Measurements from ENCODE around the gene GLT6D1.

The GLT6D1 gene

DNA sequence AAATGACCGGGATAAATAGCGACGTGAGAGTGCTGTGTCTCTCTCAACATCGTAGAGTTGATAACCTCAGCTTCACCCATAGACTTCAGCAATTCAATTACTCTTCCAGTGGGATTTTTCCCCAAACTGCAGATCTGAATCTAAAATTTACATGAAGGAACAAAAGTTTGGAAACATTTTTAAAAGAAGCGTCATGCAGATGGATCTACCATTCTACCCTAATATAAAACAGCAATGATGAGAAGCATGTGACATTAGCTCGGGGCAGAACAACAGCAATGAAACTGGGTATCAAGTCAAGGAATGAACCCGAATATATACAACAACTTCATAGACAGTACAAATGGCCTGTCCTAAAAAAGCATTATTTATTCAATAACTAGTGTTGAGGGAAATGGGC, 18.8 kb downstream of the GLT6D1 start:
- DNase-seq = no peak

DNA sequence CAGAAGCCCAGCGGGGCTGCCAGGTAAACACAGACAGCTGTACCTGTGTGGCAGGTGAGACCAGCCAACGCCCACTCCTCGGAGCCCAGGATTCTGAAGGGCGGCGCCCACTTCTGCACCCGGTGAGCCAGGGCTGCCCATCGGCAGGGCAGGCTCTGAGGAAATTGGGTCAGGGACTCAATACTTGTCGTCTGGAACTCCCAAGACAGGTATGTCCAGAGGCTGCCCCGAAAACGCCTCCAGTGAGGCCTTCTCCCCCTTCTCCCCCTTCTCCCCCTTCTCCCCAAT, 19.8 kb downstream of the GLT6D1 start:
- DNase-seq = no peak

DNA sequence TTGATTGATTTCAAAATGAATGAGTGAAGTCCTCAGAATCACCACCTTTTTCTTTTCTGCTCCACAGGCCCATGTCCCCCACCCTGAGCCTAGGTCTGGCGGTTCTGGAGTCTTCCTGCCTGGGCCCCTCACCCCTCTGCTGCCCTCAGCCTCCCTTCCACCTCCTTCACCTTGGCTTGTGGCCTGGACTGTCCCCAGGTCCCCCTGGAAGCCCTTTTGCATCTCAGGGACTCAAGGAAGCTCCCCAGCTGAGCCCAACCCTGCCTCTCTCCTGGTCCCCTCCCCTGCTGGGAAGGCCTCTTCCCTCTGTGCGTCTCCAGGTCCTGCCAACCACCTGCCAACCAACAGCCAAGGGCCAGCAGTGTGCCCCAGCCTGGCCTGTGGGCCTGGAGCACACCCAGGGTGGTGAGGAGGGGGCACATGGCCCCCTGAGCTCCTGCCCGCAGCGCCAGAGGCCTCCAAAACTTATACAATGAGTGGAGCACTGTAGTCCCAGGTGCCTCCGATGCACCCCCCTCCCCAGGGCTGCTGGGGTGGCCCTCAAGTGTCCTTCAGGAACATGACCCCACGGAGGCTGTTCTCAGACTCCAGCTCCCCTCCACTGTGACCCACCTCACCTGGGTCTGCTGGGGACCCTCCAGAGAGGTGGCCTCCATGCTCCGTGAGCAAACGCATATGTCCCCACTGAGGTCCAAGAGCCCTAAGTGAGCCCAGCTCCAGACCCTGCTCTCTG, 20.3 kb downstream of the GLT6D1 start:
- no peak for DNase-seq

DNA sequence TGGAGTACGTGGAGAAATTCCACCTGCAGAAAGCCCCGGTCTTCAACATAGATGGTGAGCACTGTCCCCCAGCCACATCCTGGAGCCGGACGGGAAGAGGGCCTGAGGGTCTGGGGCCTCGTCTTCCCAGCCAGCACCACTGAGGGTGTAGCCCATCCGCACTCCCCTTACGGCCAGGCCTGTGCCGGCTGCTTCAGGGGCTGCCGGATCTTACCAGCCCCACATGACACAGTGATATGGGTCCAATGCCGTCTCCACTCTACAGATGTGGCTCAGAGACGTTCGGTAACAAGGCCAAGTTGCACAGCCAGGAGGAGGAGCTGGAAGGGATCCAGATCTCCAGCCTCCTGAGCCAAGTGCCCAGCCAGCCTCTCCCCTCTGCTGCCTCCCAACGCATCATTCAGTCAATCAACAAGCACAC, 21.3 kb downstream of the GLT6D1 start:
- DNase-seq = no peak

DNA sequence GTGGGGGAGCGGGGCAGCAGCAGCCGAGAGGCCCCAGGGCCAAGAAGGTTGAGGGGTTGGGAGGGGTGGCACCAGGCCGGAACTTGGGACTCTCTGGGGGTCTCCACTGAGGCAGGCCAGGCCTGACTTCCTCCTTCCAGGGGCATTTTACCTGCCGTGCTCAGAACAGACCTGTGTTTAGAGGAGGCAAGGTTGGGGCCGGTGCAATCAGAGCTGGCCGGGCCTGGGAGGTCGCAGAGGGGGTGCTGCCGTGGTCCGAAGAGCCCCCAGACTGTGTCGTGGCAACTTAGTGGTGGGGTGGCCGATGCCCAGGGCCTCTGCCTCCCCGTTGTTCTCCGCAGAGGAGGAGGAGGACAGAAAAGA, 21.8 kb downstream of the GLT6D1 start:
- DNase-seq = no peak

DNA sequence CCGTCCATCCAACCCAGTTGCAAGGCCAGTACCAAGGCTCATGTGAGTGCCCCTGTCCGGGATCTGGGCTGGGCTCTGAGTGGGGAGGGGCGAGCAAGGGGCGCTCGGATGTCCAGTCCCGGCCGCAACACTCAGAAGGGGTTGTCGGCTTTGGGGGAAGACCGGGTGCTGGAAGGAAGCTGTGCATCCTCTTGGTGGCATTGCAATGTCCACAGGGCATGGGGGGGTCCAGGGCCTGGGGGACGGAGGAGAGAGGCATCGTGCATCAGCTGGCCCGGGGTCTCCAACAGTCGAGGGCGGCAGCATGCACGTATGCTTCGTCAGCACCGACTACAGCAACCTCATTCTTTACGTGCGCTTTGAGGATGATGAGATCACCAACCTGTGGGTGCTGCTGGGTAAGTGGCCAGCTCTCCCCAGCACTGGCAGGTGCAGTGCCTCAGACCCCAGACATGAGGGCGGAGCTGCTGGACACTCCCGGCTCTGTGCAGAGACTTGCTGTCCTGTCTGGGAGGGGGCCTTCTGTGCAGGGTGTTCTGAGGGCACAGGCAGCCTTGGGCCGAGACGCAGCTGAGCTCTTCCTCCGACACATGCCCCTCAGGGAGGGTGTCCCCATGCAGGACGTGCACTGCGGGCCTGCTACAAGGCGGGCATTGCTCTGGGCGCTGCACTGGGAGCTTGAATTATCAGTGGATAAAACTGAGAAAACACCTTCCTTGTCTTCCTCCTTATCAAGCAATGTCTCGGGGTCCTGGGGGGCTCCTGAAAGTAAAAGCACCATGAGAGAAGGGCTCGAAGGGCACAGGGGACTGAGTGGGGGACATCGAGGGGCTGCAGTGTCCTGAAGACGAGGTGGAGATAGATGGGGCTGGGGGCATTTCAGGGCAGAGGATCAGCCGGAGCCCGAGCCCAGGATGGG, 22.5 kb downstream of the GLT6D1 start:
- DNase-seq = no peak

DNA sequence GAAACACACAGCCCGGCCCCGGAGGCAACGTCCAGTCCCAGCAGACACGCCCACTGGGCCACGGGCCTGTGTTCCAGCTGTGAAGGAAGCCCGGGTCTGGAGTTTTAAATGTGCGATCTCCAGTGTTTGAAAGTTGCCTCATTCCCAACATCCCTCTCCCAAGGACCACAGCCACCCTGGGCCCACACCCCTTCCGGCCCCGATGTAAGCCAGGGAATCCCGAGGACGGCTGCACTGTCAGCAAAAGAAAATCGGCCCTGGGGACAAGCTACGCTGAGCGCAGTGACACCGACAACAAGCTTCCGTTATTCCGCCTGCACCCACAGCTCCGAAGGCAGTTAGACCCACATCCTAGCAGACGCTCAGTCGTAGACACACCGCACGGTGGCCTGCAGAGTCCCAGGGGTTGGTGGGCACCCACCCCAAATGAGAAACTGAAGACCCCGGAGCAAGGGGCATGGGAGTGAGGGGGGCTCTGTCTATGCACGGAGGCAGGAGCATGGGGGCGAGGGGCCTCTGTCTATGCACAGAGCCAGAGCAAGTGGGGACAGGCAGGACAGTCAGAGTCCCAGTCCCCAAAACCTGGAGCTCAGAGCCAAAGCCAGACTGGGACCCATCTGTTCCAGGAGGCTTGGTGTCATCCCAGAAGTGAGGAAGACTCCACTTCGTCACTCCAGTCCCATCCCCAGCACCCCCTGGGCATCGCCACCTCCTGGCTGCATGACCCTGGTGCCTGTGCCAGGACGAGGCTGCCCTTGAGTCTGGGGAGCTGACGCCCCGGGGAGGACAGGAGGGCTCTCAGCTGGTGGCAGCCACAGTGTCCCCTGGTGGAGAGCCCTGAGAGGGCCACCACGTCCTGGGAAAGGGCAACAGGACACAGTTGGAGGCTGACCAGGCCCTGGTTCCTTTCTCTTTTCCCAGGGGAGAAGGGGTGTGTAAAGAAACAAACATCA, 23.4 kb downstream of the GLT6D1 start:
- DNase-seq = no peak

DNA sequence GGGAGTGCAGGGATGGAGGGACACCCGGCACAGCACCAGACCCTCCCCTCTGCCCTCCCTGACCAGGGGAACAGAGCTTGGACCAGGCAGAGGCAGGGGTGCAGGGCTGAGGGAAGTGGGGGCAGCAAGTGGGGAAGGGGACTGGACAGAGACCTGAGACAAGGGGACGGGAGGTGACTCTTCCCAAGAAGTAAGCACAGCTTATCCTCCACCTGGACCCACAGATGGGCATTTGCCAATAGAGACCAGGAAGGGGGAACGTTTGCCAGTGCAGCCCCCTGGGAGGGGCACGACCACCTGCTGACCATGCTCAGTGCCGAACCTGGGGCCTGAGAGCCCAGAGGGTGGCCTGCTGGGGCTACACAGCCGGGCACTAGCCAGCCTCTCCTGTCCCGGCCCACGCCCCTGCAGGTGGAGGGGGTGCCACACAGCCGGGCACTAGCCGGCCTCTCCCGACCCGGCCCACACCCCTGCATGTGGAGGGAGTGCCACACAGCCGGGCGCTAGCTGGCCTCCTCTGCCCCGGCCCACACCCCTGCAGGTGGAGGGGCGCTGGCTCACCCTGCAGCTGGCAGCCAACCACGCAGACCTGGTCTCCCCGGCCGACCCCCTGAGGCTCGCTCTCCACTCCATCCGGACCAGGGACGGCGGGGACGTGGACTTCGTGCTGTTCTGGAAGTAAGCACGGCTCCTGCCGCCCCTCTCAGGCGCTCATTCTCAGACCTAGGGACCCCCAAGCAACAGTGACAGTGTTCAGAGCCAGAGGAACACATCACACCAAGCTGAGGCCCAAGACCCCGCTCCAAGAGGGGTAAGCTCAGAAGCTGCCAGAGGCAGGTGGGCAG, 24.3 kb downstream of the GLT6D1 start:
- no peak for DNase-seq

DNA sequence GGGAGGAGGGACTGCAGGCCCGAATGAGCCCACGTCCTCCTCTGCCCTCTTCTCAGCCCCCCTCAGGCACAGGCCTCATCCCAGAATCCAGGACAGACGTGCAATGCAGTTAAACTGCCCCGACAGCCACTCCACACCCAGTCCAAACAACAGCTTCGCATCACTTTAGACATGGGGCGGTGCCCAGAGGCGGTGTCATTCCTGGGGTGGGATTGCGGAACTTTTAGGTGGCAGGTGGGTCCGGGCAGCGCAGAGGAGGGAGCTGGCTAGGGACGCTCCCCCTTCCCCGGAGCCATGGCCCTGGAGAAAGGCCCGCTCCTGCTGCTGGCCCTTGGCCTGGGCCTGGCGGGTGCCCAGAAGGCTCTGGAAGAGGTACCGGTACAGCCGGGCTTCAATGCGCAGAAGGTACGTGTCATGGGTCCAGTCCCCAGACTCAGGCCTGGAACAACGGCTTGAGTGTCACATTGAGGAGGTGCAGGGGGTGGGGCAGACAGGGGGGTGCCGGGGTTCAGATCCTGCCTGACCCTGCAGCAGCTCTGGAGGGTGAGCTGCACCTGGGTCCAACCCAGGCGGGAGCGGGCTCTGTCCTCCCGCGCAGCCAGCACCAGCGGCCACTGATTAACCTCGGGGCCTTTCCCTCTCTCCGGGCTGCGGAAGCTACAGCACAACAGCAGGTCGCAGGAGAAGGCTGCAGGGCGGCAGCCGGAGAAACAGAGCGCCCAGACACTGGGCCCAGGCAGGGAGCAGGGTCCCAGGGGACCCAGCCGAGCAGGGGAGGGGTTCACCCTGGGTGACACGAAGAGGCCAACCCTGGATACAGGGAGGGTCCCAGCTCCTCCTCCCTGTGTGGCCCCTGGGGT, 25.2 kb downstream of the GLT6D1 start:
- no peak for DNase-seq

DNA sequence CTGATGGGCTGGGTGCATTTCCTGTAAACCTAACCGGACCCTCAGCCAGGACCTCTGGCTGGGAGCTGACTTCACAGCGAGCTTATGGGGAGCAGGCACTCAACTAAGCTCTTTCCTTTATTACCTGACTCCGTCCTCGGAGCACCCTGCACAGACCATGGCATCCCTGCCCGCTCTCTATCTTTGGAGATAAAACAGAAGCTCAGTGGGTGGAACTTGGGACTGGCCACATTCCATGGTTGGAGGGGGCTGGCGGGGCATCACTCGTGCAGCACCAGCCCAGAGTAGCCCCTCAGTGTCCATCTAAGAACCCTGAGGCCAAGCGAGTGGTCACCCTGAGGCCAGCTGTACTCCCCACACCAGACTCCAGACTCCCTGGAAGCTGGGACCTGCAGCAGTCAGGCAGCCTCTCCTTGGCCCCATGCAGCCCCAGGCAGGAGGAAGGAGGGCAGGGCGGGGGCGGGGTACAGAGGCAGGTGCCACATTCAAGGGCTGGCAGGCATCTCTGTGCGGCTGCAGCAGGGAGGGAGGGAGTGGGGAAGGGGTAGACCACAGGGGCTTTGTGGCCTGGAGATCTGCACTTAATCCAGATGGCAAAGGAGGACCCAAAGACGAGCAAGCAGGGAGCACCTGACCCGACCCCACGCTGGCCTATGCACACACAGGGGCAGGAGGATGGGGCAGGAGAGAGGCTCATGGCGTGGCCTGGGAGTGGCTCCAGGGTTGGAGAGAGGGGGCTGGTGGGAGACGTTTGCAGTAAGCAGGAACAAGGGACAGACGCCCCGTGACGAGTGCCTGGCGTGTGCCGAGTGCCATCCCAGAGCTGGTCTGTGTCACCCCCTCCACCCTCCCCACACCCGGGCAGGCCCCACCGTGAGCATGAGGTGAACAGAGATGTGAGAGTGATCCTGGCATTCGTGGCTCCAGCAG, 26.1 kb downstream of the GLT6D1 start:
- DNase-seq = no peak

DNA sequence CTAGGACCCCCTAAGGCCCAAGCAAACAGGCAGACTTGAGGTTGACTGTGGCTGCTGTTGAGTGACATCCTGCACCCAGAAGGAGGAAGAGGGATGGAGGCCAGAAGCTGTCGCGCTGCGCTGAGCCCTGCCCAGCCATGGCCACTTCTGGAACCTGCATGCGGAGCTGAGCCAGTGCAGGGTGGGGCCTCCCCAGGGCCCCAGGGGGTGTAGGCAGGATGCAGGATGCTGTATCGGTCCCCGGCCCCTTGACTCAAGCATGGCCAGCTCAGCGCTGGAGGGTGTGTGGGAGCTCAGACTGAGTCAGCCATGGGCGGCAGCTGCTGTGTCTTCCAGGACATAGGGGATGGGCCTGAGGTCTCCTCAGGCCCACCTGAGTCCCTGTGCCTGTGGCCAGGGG, 26.9 kb downstream of the GLT6D1 start:
- no peak for DNase-seq

DNA sequence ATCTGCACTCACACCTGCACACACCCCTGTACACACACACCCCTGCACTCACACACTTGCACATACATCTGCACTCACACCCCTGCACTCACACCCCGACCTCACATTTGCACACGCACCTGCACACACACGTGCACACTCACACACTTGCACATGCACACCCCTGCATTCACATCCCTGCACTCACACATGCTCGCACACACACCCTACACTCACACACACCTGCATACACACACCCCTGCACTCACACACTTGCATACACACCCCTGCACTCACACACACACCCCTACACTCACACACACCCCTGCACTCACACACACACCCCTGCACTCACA, 27.5 kb downstream of the GLT6D1 start:
- DNase-seq = no peak

DNA sequence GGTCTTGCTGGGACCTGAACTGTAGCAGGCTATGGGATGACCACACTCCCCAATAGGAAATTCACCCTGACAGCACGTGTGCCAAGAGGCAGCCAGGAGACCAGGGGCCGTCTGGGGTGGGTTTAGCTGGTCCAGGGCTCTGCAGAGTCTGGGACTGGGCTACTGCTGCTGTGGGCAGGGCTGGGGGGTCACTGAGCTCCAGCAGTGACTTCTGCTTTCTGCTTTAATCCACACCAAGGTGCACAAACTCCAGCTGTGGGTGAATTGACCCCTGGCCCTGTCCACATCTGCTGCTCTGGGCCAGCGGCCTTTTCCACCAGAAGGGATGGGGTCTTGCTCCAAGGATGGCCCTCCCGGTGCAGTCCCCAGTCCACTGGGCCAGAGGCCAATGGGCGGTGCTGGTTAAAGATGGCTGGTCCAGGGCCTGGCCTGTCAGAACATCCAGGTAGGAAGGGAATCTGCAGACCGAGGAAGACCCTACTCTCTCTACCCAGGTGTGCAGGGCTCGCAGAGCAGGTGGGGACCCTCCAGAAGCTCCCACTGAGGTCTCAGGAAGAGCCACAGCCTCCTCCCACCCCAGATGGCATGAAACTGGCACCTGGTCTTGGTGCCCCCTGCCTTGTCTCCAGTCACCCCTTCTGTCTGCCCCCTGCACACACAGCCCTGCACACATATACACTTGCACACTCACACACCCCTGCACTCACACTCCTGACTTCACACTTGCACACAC, 28.0 kb downstream of the GLT6D1 start:
- DNase-seq = no peak

DNA sequence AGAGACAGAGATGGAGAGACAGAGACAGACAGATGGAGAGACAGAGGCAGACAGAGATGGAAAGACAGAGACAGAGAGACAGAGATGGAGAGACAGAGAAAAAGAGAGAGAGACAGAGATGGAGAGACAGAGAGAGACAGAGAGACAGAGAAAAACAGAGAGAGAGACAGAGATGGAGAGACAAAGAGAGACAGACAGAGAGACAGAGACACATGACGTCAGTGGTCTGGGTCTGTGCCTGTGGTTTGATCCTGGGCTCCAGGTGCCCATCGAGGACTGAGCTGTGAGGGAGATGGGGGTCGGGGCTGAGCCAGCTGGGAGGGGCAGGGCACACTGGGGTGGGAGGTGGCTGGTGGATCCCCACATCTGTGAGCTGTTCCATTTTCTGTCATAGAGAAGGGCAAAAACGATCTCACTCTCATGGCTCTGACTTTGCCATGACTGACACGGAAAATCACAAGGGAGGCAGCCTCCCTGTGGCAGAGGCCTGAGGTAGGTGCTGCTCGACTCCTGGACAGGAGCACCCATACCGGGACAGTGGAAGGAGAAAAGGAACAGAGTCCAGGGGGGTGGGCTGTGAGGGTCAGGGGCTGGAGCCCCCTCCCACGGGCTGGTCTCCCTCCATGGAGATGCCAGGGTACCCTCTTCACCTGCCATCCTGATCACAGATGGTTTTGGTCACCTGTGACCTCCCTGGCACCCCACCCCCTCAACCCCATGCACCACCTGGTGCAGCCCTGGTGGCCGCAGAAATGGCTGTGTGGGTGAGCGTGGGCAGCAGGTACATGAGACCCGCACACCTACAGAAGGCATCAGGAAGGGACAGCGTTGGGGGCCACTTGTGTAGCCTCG, 28.8 kb downstream of the GLT6D1 start:
- DNase-seq = no peak

DNA sequence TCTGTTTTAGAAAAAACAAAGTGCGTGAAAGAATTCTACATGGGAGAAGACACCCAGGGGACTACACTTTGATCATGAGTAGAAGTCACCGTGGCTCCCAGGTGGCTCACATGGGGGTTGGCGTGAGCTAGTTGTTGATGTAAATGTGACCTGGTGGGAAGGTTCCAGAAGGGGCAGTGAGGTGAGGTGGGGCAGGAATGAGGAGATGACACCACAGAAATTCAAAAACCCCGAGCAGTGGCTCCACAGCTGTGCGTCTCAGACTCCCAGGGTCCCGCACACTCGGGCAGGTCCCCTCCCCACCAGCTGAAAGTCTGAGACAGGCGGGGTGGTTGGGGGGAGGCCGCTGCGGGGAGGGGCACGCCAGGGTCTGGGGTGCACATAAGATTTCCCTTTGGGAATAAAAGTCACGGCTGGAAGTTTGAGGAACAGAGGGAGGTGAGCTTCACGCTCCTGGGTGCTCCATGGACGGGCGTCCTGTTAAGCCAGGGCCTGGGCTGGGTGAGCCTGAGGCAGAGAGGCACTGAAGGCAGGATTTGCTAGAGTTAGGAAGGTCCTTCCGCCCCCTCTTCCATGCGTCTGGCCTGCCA, 29.9 kb downstream of the GLT6D1 start:
- DNase-seq = no peak

DNA sequence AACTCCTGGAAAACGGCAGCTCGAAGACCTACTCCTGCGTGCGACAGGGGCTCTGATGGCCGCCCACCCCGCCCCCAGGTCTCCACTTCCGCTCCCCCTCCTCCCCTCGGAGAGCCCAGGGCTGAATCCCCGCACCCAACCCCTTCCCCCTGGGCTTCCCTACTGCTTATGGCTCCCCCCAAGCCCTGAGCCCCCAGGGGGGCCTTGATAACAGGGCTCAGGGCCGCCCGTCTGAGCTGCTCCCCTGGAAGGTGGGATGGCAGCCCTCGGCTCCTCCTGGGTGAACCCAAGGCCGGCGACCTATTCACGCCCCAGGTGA, 30.4 kb downstream of the GLT6D1 start:
- DNase-seq = no peak

DNA sequence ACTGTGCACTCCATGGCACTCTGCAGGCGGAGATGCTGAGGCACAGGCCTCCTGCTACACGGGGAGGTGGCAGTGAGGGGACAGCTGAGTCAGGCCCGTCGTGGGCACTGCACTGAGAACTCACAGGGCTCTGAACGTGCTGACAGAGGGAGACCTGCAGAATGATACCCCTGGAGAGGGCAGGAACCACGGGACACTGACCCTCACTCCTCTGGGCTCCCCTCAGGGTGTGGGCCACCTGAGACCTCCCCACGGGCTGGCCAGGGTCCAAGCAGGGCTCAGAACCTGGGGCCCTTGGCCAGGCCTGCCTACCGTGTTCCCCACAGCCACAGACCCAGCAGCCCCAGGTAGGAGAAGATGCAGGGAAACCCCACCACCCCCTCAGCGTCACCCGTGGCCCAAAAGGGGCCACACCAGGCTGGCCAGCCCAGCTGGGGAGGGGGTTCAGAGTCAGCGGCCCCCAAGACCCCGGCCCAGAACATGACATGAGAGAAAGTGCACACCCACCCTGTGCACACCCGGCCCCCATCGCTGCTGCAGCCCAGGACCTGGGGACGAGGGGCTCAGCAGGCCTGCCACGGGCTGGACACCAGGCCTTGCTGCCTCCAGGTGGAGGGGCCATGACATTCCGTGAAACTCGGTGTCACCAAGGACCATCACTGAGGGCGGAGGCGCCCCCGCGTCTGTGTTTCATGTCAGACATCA, 30.9 kb downstream of the GLT6D1 start:
- DNase-seq = peak; percentile 9

Measured in stimulated activated CD8-positive, alpha-beta memory T cell treated with anti-CD3 and anti-CD28 coated beads, Interleukin-4, amount 100 ng/mL, for 48 hours (primary cell).